ENCODE data around the gene SERTM1.

DNA sequence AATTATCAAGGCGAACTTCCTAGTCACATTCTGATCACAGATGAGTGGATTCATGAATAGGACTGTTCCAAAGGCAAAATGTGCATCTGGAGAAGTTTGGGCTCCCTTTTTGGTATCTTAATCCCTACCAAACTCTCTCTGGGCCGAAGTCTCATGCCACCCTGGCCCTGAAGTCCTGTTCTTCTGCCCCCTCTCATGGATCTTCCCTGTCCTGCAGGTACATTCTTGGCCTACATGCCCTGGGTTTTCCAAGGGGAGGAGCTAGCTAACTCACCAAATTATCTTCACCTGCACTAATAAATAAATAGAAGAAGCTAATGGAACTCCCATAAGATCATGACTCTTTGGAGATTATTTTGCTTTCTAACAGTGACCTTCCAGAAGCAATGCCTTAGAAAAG, 50.3 kb downstream of the SERTM1 start:
- no peak for TF ChIP-seq TAF1 (IDR thresholded peaks at IDR 0.05; ENCODE audit: low read depth)
- no peak for TF ChIP-seq YY1 (IDR thresholded peaks at IDR 0.05; ENCODE audit: low read depth)
- TF ChIP-seq EP300 (IDR thresholded peaks at IDR 0.05; ENCODE audit: borderline replicate concordance): no peak
- TF ChIP-seq MAX (IDR thresholded peaks at IDR 0.05): no peak
- no peak for TF ChIP-seq EGR1 (IDR thresholded peaks at IDR 0.05)
